Breast epithelium (tissue), 4 donors: ENCODE results near the gene CDC14A. TPM values are rescaled to one million over a fixed set of nuclear protein-coding genes. Genes with fewer than 3 reads are reported as not detected.
"Not testable (repeated sequence)": the region's sequence is repeated elsewhere in the genome, so short reads cannot be mapped to it uniquely, and the experiment has no call there.

ENCODE experiments used
- DNase-seq, 2 donors: peaks; one replicate each; pipeline ENCODE4 v3.0.0-alpha.2; 2019; ENCODE audit warnings: low spot score in 2 of 2
- H3K27ac ChIP-seq, 2 donors: fragments of 200-600 bp; sonication (generic) in 1 of 2; one replicate each; pipeline ENCODE4 v1.5.1; 2016 to 2019; ENCODE audit warnings: mild to moderate bottlenecking in 1 of 2
- H3K27me3 ChIP-seq, 2 donors: fragments of 200-600 bp; sonication (generic) in 1 of 2; one replicate each; pipeline versions ENCODE4 v1.5.1 to v1.6.0; 2017 to 2019; ENCODE audit warnings: control low read depth in 1 of 2, mild to moderate bottlenecking in 1 of 2
- H3K36me3 ChIP-seq: fragments of 200-600 bp; one replicate; pipeline ENCODE4 v1.5.1; 2019
- H3K4me1 ChIP-seq, 2 donors: fragments of 200-600 bp; sonication (generic); one replicate each; pipeline ENCODE4 v1.5.1; 2016 to 2019; ENCODE audit warnings: control low read depth in 1 of 2
- H3K4me3 ChIP-seq, 3 donors: fragments of 200-600 bp; sonication (generic); 1 replicate in 2 of 3; 2 replicates in 1 of 3; pipeline ENCODE4 v1.5.1; 2016 to 2019; ENCODE audit warnings: mild to moderate bottlenecking in 3 of 3, moderate library complexity in 2 of 3
- H3K9me3 ChIP-seq, 2 donors: fragments of 200-600 bp; sonication (generic) in 1 of 2; one replicate each; pipeline ENCODE4 v1.5.1; 2016 to 2019; ENCODE audit warnings: control low read depth in 1 of 2
- CTCF ChIP-seq, 3 donors: fragments of 450-650 bp; IDR thresholded peaks; one replicate each; pipeline ENCODE4 v1.5.1; 2016 to 2017; ENCODE audit warnings: antibody characterized with exemption in 3 of 3, mild to moderate bottlenecking in 3 of 3, moderate library complexity in 3 of 3
- POLR2A ChIP-seq: fragments of 450-650 bp; IDR thresholded peaks from one replicate; pipeline ENCODE4 v1.6.1; 2016; ENCODE audit warnings: antibody characterized with exemption, mild to moderate bottlenecking, moderate library complexity
- POLR2AphosphoS5 ChIP-seq, 3 donors: sonication (generic); formaldehyde crosslinking; IDR thresholded peaks; one replicate each; pipeline ENCODE4 v1.6.1; 2017; ENCODE audit warnings: antibody characterized with exemption in 3 of 3
- intact Hi-C: fragments of 100-400 bp; cut with DNase I; formaldehyde crosslinking; loops from one replicate; pipeline ENCODE4 v1.15.1; 2023; ENCODE audit warnings: low total_unique reads
- total RNA-seq, 3 donors: library from RNA; depleted of rRNA; stranded (reverse); fragments of >200 nt; gene quantifications; one replicate each; pipeline ENCODE4 v1.1.0, GENCODE V29; 2016

The CDC14A gene
- total RNA-seq, 3 donors from 2014 or later: 16.5 to 49.3 (median 33.1) TPM

- intact Hi-C loops: no loop called here
- no peak for DNase-seq
Observed at GRCh38 chr1:100323419-100324106, 28.7 kb upstream of the CDC14A start.

GRCh38 chr1:100325415-100326324 lies 26.6 kb upstream of the CDC14A start:
- Histone ChIP-seq H3K9me3 (no peaks in the 10 kb centered on the region), H3K27ac (no peak overlapping the region), H3K4me3 (no peak overlapping the region), H3K36me3 (no peaks in the 10 kb centered on the region), H3K27me3 (no peaks in the 10 kb centered on the region), H3K4me1 (no peaks in the 10 kb centered on the region)
- DNase-seq: no peak
- TF ChIP-seq CTCF (IDR thresholded peaks at IDR 0.05) (no peak), POLR2A (no peak), POLR2AphosphoS5 (IDR thresholded peaks at IDR 0.05) (no peak)
- intact Hi-C loops: no loop called here

More at GRCh38 chr1:100323419-100324106, 28.7 kb upstream of the CDC14A start:
- Histone ChIP-seq H3K27me3 (no peaks in the 10 kb centered on the region), H3K27ac (peak overlapping the region in 1 of 2 donors; percentile 51), H3K9me3 (peaks cover 12 to 17% of the 10 kb centered on the region in 2 donors), H3K4me3 (no peak overlapping the region), H3K36me3 (no peaks in the 10 kb centered on the region), H3K4me1 (no peaks in the 10 kb centered on the region)
- TF ChIP-seq POLR2A: no peak
- TF ChIP-seq CTCF (IDR thresholded peaks at IDR 0.05): no peak
- TF ChIP-seq POLR2AphosphoS5 (IDR thresholded peaks at IDR 0.05): no peak

GRCh38 chr1:100326325-100326670 lies 26.0 kb upstream of the CDC14A start:
- intact Hi-C loops, H3K4me1 ChIP-seq, H3K27ac ChIP-seq, H3K4me3 ChIP-seq, H3K36me3 ChIP-seq, H3K27me3 ChIP-seq, H3K9me3 ChIP-seq, DNase-seq: not testable (repeated sequence)

- no peaks in the 10 kb centered on the region for H3K36me3 ChIP-seq
- no peaks in the 10 kb centered on the region for H3K27me3 ChIP-seq
- H3K27ac ChIP-seq: no peak overlapping the region
- no peak for TF ChIP-seq CTCF (IDR thresholded peaks at IDR 0.05)
- no peak for TF ChIP-seq POLR2A
- no peak for TF ChIP-seq POLR2AphosphoS5 (IDR thresholded peaks at IDR 0.05)
- H3K9me3 ChIP-seq: no peaks in the 10 kb centered on the region
- H3K4me1 ChIP-seq: no peaks in the 10 kb centered on the region
- DNase-seq: no peak
- H3K4me3 ChIP-seq: no peak overlapping the region
- intact Hi-C loops: no loop called here
Observed at GRCh38 chr1:100328133-100328532, 24.2 kb upstream of the CDC14A start.

GRCh38 chr1:100331146-100331545 lies 21.2 kb upstream of the CDC14A start:
- H3K27me3 ChIP-seq, H3K4me3 ChIP-seq, H3K4me1 ChIP-seq, intact Hi-C loops, H3K27ac ChIP-seq, H3K9me3 ChIP-seq, H3K36me3 ChIP-seq, DNase-seq: not testable (repeated sequence)

- no peak for DNase-seq
- intact Hi-C loops: no loop called here
- H3K9me3 ChIP-seq: no peaks in the 10 kb centered on the region
- no peaks in the 10 kb centered on the region for H3K36me3 ChIP-seq
- no peak overlapping the region for H3K27ac ChIP-seq
- no peak for TF ChIP-seq POLR2A
- no peak for TF ChIP-seq CTCF (IDR thresholded peaks at IDR 0.05)
- no peak for TF ChIP-seq POLR2AphosphoS5 (IDR thresholded peaks at IDR 0.05)
- no peaks in the 10 kb centered on the region for H3K27me3 ChIP-seq
- no peak overlapping the region for H3K4me3 ChIP-seq
- no peaks in the 10 kb centered on the region for H3K4me1 ChIP-seq
Observed at GRCh38 chr1:100332331-100332730, 20.0 kb upstream of the CDC14A start.
